ENCODE data around the gene TCAP. TPM values are rescaled to one million over a fixed set of nuclear protein-coding genes. Genes with fewer than 3 reads are reported as not detected.

TCAP gene
- total RNA-seq, 1 donor from 2014 or later, result 5,825 TPM

GRCh38 chr17:39628655-39629493 lies 36.3 kb upstream of the TCAP start:
- intact Hi-C loops (cut with micrococcal nuclease), result no loop called here
- Histone ChIP-seq H3K36me3 (no peaks in the 10 kb centered on the region), H3K4me3 (no peak overlapping the region), H3K27ac (replicated peaks) (no peak overlapping the region), H3K4me1 (peaks cover 11% of the 10 kb centered on the region), H3K9me3 (replicated peaks) (no peaks in the 10 kb centered on the region), H3K27me3 (ENCODE audit: low read depth) (peaks cover 84% of the 10 kb centered on the region)
- TF ChIP-seq CTCF (IDR thresholded peaks at IDR 0.05; ENCODE audit: borderline replicate concordance), result no peak
- DNase-seq, result no peak

DNA sequence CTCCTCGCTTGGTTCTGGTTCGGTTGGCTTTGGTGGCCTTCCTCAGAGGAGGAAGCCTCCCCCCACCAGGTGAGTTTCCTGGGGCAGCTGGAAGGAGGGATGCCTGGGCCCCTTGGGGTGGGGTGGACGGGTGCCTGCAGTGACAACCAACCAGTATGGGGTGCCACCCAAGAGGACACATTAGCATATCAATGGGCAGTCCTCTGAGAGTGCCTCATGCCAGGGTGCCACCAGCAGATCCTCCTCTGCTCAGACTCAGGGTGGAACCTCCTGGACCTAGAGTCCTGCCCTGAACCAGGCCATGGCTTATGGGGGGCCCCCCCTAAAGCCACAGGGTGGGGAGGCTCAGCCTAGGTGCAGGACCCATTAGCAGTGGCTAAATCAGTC lies 35.7 kb upstream of the TCAP start:
- DNase-seq, result no peak
- Histone ChIP-seq H3K4me3 (no peak overlapping the region), H3K27ac (replicated peaks) (no peak overlapping the region), H3K36me3 (no peaks in the 10 kb centered on the region), H3K9me3 (replicated peaks) (no peaks in the 10 kb centered on the region), H3K4me1 (peaks cover 13% of the 10 kb centered on the region), H3K27me3 (ENCODE audit: low read depth) (peaks cover 78% of the 10 kb centered on the region)
- intact Hi-C loops (cut with micrococcal nuclease), result no loop called here
- TF ChIP-seq CTCF (IDR thresholded peaks at IDR 0.05; ENCODE audit: borderline replicate concordance), result no peak

DNA sequence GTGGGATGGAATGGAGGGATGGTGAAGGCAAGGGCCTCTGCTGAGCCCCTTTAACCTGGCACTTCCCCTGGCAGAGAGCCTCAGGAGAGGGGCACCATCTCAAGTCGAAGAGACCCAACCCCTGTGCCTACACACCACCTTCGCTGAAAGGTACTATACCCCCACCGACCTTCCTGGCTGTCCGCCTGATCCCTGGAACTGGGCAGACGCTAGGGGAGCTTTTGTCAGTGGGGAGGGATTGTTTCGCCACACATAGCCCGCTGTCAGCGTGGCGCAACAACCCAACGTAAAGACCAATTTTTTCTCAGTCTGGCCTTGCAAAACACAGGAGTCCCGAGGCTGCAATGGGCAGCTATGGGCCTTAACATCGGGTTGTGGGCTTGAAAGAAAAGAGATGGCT lies 35.3 kb upstream of the TCAP start:
- Histone ChIP-seq H3K4me3 (no peak overlapping the region), H3K4me1 (peaks cover 16% of the 10 kb centered on the region), H3K9me3 (replicated peaks) (no peaks in the 10 kb centered on the region), H3K27ac (replicated peaks) (no peak overlapping the region), H3K36me3 (no peaks in the 10 kb centered on the region), H3K27me3 (ENCODE audit: low read depth) (peaks cover 74% of the 10 kb centered on the region)
- no peak for TF ChIP-seq CTCF (IDR thresholded peaks at IDR 0.05; ENCODE audit: borderline replicate concordance)
- intact Hi-C loops (cut with micrococcal nuclease), result no loop called here
- no peak for DNase-seq

DNA sequence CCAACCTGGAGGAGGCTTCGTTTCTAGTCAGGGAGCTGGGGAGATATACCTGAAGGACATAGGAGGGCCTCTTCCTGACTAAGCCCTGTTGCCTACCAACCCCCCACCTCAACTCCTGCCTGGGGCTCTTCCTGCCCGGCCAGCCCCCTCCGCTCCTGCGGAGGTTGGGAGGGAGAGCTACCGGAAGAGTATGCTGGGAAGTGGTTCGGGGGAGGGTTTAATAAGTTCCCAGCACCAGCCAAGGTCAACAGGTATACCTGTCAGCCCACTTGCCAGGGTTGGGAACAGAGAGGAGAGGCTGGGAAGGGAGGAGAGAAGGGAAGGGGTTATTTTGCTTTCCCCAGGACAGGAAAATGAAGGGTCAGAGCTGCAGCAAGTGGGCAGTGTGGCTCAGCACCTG lies 33.7 kb upstream of the TCAP start:
- intact Hi-C loops (cut with micrococcal nuclease), result no loop called here
- Histone ChIP-seq H3K9me3 (replicated peaks) (no peaks in the 10 kb centered on the region), H3K4me3 (no peak overlapping the region), H3K4me1 (peaks cover 21% of the 10 kb centered on the region), H3K36me3 (no peaks in the 10 kb centered on the region), H3K27ac (replicated peaks) (no peak overlapping the region), H3K27me3 (ENCODE audit: low read depth) (peaks cover 58% of the 10 kb centered on the region)
- DNase-seq, result no peak
- TF ChIP-seq CTCF (IDR thresholded peaks at IDR 0.05; ENCODE audit: borderline replicate concordance), result no peak

- H3K27ac ChIP-seq (replicated peaks), result no peak overlapping the region
- peaks cover 49% of the 10 kb centered on the region for H3K27me3 ChIP-seq (ENCODE audit: low read depth)
Measured at GRCh38 chr17:39632153-39632941, 32.8 kb upstream of the TCAP start.

More at GRCh38 chr17:39632153-39632941, 32.8 kb upstream of the TCAP start:
- DNase-seq, result no peak
- H3K9me3 ChIP-seq (replicated peaks), result no peaks in the 10 kb centered on the region
- H3K4me1 ChIP-seq, result peaks cover 19% of the 10 kb centered on the region
- TF ChIP-seq CTCF (IDR thresholded peaks at IDR 0.05; ENCODE audit: borderline replicate concordance), result no peak
- intact Hi-C loops (cut with micrococcal nuclease), result no loop called here
- no peaks in the 10 kb centered on the region for H3K36me3 ChIP-seq
- no peak overlapping the region for H3K4me3 ChIP-seq

All from left ventricle myocardium inferior (tissue), 1 donor.